H9 (cell line): ENCODE data around the gene SERTAD2. TPM values are rescaled to one million over a fixed set of nuclear protein-coding genes. Genes with fewer than 3 reads are reported as not detected.

Source experiments
- DNase-seq: peaks from one replicate; pipeline ENCODE4 v3.0.0-alpha.2; 2017
- H2AFZ ChIP-seq: one replicate; pipeline ENCODE4 v1.6.1; 2013; ENCODE audit warnings: mild to moderate bottlenecking, low read length, control low read depth, moderate library complexity
- H2AK5ac ChIP-seq: 2 replicates; pipeline ENCODE4 v1.6.1; 2013; ENCODE audit warnings: low read length, control low read depth, mixed read lengths; ENCODE audit not compliant: insufficient read length
- H2BK120ac ChIP-seq: one replicate; pipeline ENCODE4 v1.6.1; 2013; ENCODE audit warnings: low read depth, mild to moderate bottlenecking, low read length, control low read depth, inconsistent platforms; ENCODE audit not compliant: poor library complexity, severe bottlenecking
- H2BK12ac ChIP-seq: 2 replicates; pipeline ENCODE4 v1.6.1; 2013; ENCODE audit warnings: low read length, control low read depth, mixed read lengths, low read depth; ENCODE audit not compliant: insufficient read length
- H2BK15ac ChIP-seq: 2 replicates; pipeline ENCODE4 v1.6.1; 2013; ENCODE audit warnings: low read depth, low read length, control low read depth
- H2BK20ac ChIP-seq: one replicate; pipeline ENCODE4 v1.6.1; 2013; ENCODE audit warnings: low read depth, mild to moderate bottlenecking, low read length, control low read depth, inconsistent platforms; ENCODE audit not compliant: poor library complexity, severe bottlenecking
- H2BK5ac ChIP-seq: 2 replicates; pipeline ENCODE4 v1.6.1; 2013; ENCODE audit warnings: low read length, control low read depth, mixed read lengths; ENCODE audit not compliant: insufficient read length
- H3K14ac ChIP-seq: 2 replicates; pipeline ENCODE4 v1.6.1; 2013; ENCODE audit warnings: low read length, control low read depth; ENCODE audit not compliant: insufficient read depth
- H3K18ac ChIP-seq: 2 replicates; pipeline ENCODE4 v1.6.1; 2013; ENCODE audit warnings: low read depth, mild to moderate bottlenecking, mixed read lengths, low read length, control low read depth; ENCODE audit not compliant: insufficient read length
- H3K23ac ChIP-seq: 2 replicates; pipeline ENCODE4 v1.6.1; 2013; ENCODE audit warnings: low read length, control low read depth, mixed read lengths, low read depth; ENCODE audit not compliant: insufficient read length
- H3K23me2 ChIP-seq: 2 replicates; pipeline ENCODE4 v1.6.1; 2013; ENCODE audit warnings: low read depth, mild to moderate bottlenecking, mixed read lengths, low read length, control low read depth; ENCODE audit not compliant: insufficient read length, poor library complexity, severe bottlenecking
- H3K27ac ChIP-seq: 2 replicates; pipeline ENCODE4 v1.5.1; 2013; ENCODE audit warnings: low read length, control low read depth, mixed read lengths, low read depth; ENCODE audit not compliant: insufficient read length
- H3K27me3 ChIP-seq: 2 replicates; pipeline ENCODE4 v1.6.1; 2013; ENCODE audit warnings: low read length, control low read depth, inconsistent platforms; ENCODE audit not compliant: insufficient read depth
- H3K4ac ChIP-seq: 2 replicates; pipeline ENCODE4 v1.6.1; 2013; ENCODE audit warnings: low read depth, mild to moderate bottlenecking, control low read depth, inconsistent platforms, low read length, moderate library complexity
- H3K4me1 ChIP-seq: 2 replicates; pipeline ENCODE4 v1.6.1; 2013; ENCODE audit warnings: low read length, control low read depth, inconsistent platforms; ENCODE audit not compliant: insufficient read depth
- H3K4me2 ChIP-seq: 2 replicates; pipeline ENCODE4 v1.6.1; 2013; ENCODE audit warnings: low read length, control low read depth, mixed read lengths; ENCODE audit not compliant: insufficient read length, insufficient read depth
- H3K56ac ChIP-seq: 2 replicates; pipeline ENCODE4 v1.6.1; 2013; ENCODE audit warnings: low read depth, mild to moderate bottlenecking, mixed read lengths, low read length, control low read depth; ENCODE audit not compliant: insufficient read length
- H3K79me1 ChIP-seq: 2 replicates; pipeline ENCODE4 v1.6.1; 2013; ENCODE audit warnings: low read depth, mild to moderate bottlenecking, moderate library complexity, low read length, control low read depth, inconsistent platforms; ENCODE audit not compliant: insufficient read depth, poor library complexity, severe bottlenecking
- H3K79me2 ChIP-seq: 2 replicates; pipeline ENCODE4 v1.6.1; 2013; ENCODE audit warnings: low read length, control low read depth, inconsistent platforms; ENCODE audit not compliant: insufficient read depth
- H3K9ac ChIP-seq: 2 replicates; pipeline ENCODE4 v1.6.1; 2013; ENCODE audit warnings: low read length, control low read depth, mixed read lengths; ENCODE audit not compliant: insufficient read length; ENCODE audit errors: extremely low read depth
- H3K9me3 ChIP-seq: one replicate; pipeline ENCODE4 v1.6.1; 2013; ENCODE audit warnings: low read depth, low read length, inconsistent platforms; ENCODE audit not compliant: control insufficient read depth
- H3T11ph ChIP-seq: one replicate; pipeline ENCODE4 v1.6.1; 2013; ENCODE audit warnings: mild to moderate bottlenecking, low read length, control low read depth, inconsistent platforms
- H4K20me1 ChIP-seq: one replicate; pipeline ENCODE4 v1.6.1; 2013; ENCODE audit not compliant: control insufficient read depth, insufficient read length, insufficient read depth
- H4K5ac ChIP-seq: 2 replicates; pipeline ENCODE4 v1.6.1; 2013; ENCODE audit warnings: low read depth, mild to moderate bottlenecking, mixed read lengths, low read length, control low read depth; ENCODE audit not compliant: insufficient read length
- H4K8ac ChIP-seq: replicated peaks from 2 replicates; pipeline ENCODE4 v1.6.1; 2013; ENCODE audit warnings: low read length, control low read depth, mixed read lengths, low read depth; ENCODE audit not compliant: insufficient read length
- H4K91ac ChIP-seq: 2 replicates; pipeline ENCODE4 v1.6.1; 2013; ENCODE audit warnings: low read depth, mild to moderate bottlenecking, moderate library complexity, mixed read lengths, low read length, control low read depth; ENCODE audit not compliant: insufficient read length
- H3K27ac Mint-ChIP-seq, 3 experiments: 2 replicates in 2 of 3; 3 replicates in 1 of 3; pipeline ENCODE4 v1.8.0; 2020 to 2021; ENCODE audit warnings: mixed read lengths in 3 of 3, mild to moderate bottlenecking in 1 of 3, moderate library complexity in 1 of 3
- H3K27me3 Mint-ChIP-seq: 2 replicates; pipeline ENCODE4 v1.8.0; 2021; ENCODE audit warnings: low read depth, mild to moderate bottlenecking, moderate library complexity, mixed read lengths
- H3K36me3 Mint-ChIP-seq, 3 experiments: 2 replicates in 2 of 3; 3 replicates in 1 of 3; pipeline ENCODE4 v1.8.0; 2020 to 2021; ENCODE audit warnings: low read depth in 3 of 3, mixed read lengths in 3 of 3; ENCODE audit not compliant: insufficient read depth in 1 of 3
- H3K4me1 Mint-ChIP-seq, 2 experiments: 2 replicates each; pipeline ENCODE4 v1.8.0; 2020; ENCODE audit warnings: mixed read lengths in 2 of 2
- H3K4me3 Mint-ChIP-seq, 2 experiments: 2 replicates in 1 of 2; 3 replicates in 1 of 2; pipeline ENCODE4 v1.8.0; 2020 to 2021; ENCODE audit warnings: mild to moderate bottlenecking in 2 of 2, mixed read lengths in 2 of 2, moderate library complexity in 1 of 2
- H3K9me3 Mint-ChIP-seq, 2 experiments: 2 replicates in 1 of 2; 3 replicates in 1 of 2; pipeline ENCODE4 v1.8.0; 2020; ENCODE audit warnings: mild to moderate bottlenecking in 2 of 2, mixed read lengths in 2 of 2, moderate library complexity in 1 of 2
- WGBS: extraction: QIAGEN DNeasy Blood & Tissue Kit; methylation state at CpG from one replicate; pipeline ENCODE4 v1.1.7; 2013; ENCODE audit warnings: missing lambda C conversion rate, low lambda C conversion rate, mixed read lengths; ENCODE audit not compliant: insufficient read length; ENCODE audit errors: extremely low coverage; 5-methylcytosine and 5-hydroxymethylcytosine counted together
- total RNA-seq: library from RNA; stranded (reverse); gene quantifications from 2 replicates; pipeline ENCODE4 v1.2.1, GENCODE V29; 2021
- TF ChIP-seq, protein P1 (sequence below): fragments of 200-600 bp; sonication (generic); conservative IDR thresholded peaks from 3 replicates; pipeline ENCODE4 v1.8.0; 2021; ENCODE audit warnings: antibody characterized with exemption, mild to moderate bottlenecking

SERTAD2 gene
- total RNA-seq, 1 experiment from 2014 or later: 3.5 TPM

DNA sequence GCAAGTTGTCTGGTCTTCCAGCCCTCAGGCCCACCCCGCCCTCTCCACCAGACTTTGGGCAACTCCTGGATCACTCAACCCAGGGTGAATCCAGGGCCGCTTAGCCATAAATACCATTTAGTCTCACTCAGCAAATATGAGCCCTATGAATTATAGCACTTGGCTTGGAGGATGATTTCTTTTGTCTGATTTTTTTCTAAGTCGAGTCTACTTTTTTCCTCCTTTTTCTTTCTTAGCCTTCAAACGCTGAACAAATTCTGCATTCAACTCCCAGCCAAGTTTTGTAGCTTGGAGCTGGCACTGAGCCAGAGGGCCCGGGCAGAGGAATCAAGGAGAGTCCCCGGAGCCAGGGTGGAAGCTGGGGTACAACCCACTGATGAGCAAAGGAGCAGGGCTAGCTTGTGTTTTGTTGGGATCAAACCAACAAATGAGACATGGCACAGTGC, 48.7 kb downstream of the SERTAD2 start:
- Histone ChIP-seq H2BK5ac (no peak overlapping the region), H3K79me2 (no peaks in the 10 kb centered on the region), H3K79me1 (no peaks in the 10 kb centered on the region), H3K4me1 (no peaks in the 10 kb centered on the region), H3K9ac (no peak overlapping the region), H4K20me1 (no peaks in the 10 kb centered on the region), H3K4ac (no peak overlapping the region), H3K23me2 (peaks cover 2% of the 10 kb centered on the region), H3K27ac (no peak overlapping the region), H2AK5ac (no peak overlapping the region), H2BK15ac (no peak overlapping the region), H4K5ac (no peak overlapping the region), H3K4me2 (no peak overlapping the region), H2BK120ac (no peak overlapping the region), H2BK12ac (no peak overlapping the region), H3K14ac (no peak overlapping the region), H3T11ph (no peak overlapping the region), H2AFZ (no peak overlapping the region), H3K9me3 (no peaks in the 10 kb centered on the region), H3K18ac (no peak overlapping the region), H2BK20ac (no peak overlapping the region), H4K91ac (no peak overlapping the region), H3K27me3 (no peaks in the 10 kb centered on the region; the same call in 1 of the 2 replicates), H3K23ac (no peak overlapping the region), H4K8ac (no peak overlapping the region), H3K56ac (no peak overlapping the region)
- H3K27me3 Mint-ChIP-seq: peaks cover 24% of the 10 kb centered on the region
- no peak overlapping the region for H3K4me3 Mint-ChIP-seq
- H3K27ac Mint-ChIP-seq: no peak overlapping the region
- DNase-seq: no peak
- TF ChIP-seq, protein P1, sequence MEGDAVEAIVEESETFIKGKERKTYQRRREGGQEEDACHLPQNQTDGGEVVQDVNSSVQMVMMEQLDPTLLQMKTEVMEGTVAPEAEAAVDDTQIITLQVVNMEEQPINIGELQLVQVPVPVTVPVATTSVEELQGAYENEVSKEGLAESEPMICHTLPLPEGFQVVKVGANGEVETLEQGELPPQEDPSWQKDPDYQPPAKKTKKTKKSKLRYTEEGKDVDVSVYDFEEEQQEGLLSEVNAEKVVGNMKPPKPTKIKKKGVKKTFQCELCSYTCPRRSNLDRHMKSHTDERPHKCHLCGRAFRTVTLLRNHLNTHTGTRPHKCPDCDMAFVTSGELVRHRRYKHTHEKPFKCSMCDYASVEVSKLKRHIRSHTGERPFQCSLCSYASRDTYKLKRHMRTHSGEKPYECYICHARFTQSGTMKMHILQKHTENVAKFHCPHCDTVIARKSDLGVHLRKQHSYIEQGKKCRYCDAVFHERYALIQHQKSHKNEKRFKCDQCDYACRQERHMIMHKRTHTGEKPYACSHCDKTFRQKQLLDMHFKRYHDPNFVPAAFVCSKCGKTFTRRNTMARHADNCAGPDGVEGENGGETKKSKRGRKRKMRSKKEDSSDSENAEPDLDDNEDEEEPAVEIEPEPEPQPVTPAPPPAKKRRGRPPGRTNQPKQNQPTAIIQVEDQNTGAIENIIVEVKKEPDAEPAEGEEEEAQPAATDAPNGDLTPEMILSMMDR: no peak
- WGBS: no CpG with 5 or more reads among the region's 6 CpGs
- H3K36me3 Mint-ChIP-seq: peaks cover 4 to 12% (median 4%) of the 10 kb centered on the region in 3 experiments; a peak in 4 of 7 replicates
- peaks cover 8 to 17% of the 10 kb centered on the region in 2 experiments; a peak in 3 of 4 replicates for H3K4me1 Mint-ChIP-seq
- peaks cover 4 to 7% of the 10 kb centered on the region in 2 experiments; a peak in 4 of 5 replicates for H3K9me3 Mint-ChIP-seq
